Activated naive CD8-positive, alpha-beta T cell treated with anti-CD3 and anti-CD28 coated beads, Interleukin-2, amount 50 U/mL, for 24 hours (primary cell): ENCODE measurements around the gene PMM1.
A peak's percentile ranks its signal among the peaks of the same experiment; 100 is the strongest.
"Not testable (repeated sequence)": the region's sequence is repeated elsewhere in the genome, so short reads cannot be mapped to it uniquely, and the experiment has no call there.

ENCODE experiments used
- ATAC-seq: fragments of 150-1000 bp; cut with Tn5 transposase; one replicate; pipeline ENCODE4 v1.10.0; 2021
- DNase-seq: peaks from one replicate; pipeline ENCODE4 v3.0.0; 2021
- H3K27ac Mint-ChIP-seq: one replicate; pipeline ENCODE4 v1.8.0; 2021; ENCODE audit warnings: mild to moderate bottlenecking, mixed read lengths
- H3K27me3 Mint-ChIP-seq: one replicate; pipeline ENCODE4 v1.8.0; 2021; ENCODE audit warnings: mixed read lengths
- H3K36me3 Mint-ChIP-seq: one replicate; pipeline ENCODE4 v1.8.0; 2021; ENCODE audit warnings: low read depth, mixed read lengths
- H3K4me1 Mint-ChIP-seq: one replicate; pipeline ENCODE4 v1.8.0; 2021; ENCODE audit warnings: mixed read lengths
- H3K4me3 Mint-ChIP-seq: one replicate; pipeline ENCODE4 v1.8.0; 2021; ENCODE audit warnings: mild to moderate bottlenecking, moderate library complexity, mixed read lengths
- H3K9me3 Mint-ChIP-seq: one replicate; pipeline ENCODE4 v1.8.0; 2021; ENCODE audit warnings: mixed read lengths

PMM1 gene

GRCh38 chr22:41589391-41590241, at the start of gene PMM1:
TSS of gene PMM1 (minus strand) at chr22:41589840. CDS start at chr22:41589805, 35 bp downstream.
- Mint-ChIP-seq H3K36me3 (no peaks in the 10 kb centered on the region), H3K9me3 (no peaks in the 10 kb centered on the region), H3K4me1 (peaks cover 9% of the 10 kb centered on the region), H3K4me3 (peak within 1 kb of the TSS; percentile 88), H3K27me3 (no peaks in the 10 kb centered on the region), H3K27ac (peak within 1 kb of the TSS; percentile 72)
- DNase-seq (peak; percentile 100), ATAC-seq (peak; percentile 98)

DNA sequence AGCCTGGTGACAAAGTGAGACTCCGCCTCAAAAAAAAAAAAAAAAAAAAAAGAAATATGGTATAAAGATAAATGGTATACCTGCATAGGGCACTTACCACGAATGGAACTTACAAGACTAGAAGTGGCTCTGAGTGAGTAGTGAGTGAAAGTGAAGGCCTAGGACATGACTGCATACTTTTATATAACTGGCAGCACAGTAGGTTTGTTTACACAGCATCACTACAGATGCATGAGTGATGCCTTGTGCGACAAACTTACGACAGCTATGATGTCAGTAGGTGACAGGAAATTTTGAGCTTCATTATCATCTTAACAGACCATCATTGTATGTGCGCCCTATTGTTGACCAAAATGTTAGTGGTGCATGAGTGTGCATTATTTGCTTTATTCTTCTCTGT, 49.1 kb upstream of the PMM1 start:
- no peak for ATAC-seq
- Mint-ChIP-seq H3K27ac (no peak overlapping the region), H3K27me3 (no peaks in the 10 kb centered on the region), H3K9me3 (no peaks in the 10 kb centered on the region), H3K4me1 (peaks cover 7% of the 10 kb centered on the region), H3K4me3 (no peak overlapping the region), H3K36me3 (peaks cover 71% of the 10 kb centered on the region)
- no peak for DNase-seq

DNA sequence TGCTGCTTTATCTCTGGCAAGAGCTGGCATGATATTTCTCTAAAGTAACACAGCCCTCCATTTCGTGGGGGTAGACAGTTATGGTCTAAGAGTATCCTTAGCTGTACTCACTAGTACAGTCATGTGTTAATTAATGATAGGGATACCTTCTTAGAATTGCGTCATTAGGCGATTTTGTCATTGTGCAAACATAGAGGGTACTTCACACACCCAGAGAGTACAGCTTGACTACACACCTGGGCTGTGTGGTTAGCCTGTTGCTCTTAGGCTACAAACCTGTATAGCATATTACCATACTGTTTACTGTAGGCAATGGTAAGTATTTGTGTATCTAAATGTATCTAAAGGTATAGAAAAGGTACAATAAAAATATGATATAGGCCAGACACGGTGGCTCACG, 48.5 kb upstream of the PMM1 start:
- H3K9me3 Mint-ChIP-seq = no peaks in the 10 kb centered on the region
- no peak for DNase-seq
- H3K27ac Mint-ChIP-seq = no peak overlapping the region
- ATAC-seq = no peak
- no peaks in the 10 kb centered on the region for H3K27me3 Mint-ChIP-seq
- peaks cover 7% of the 10 kb centered on the region for H3K4me1 Mint-ChIP-seq
- H3K36me3 Mint-ChIP-seq = peaks cover 69% of the 10 kb centered on the region
- no peak overlapping the region for H3K4me3 Mint-ChIP-seq

GRCh38 chr22:41637623-41638022, 48.0 kb upstream of the PMM1 start:
- H3K27ac Mint-ChIP-seq, H3K9me3 Mint-ChIP-seq, DNase-seq, ATAC-seq, H3K27me3 Mint-ChIP-seq, H3K4me1 Mint-ChIP-seq, H3K4me3 Mint-ChIP-seq: not testable (repeated sequence)
- H3K36me3 Mint-ChIP-seq = peaks cover 67% of the 10 kb centered on the region

GRCh38 chr22:41636467-41636866, 46.8 kb upstream of the PMM1 start:
- H3K36me3 Mint-ChIP-seq = peaks cover 63% of the 10 kb centered on the region
- no peaks in the 10 kb centered on the region for H3K9me3 Mint-ChIP-seq
- H3K4me1 Mint-ChIP-seq = peaks cover under 1% of the 10 kb centered on the region
- H3K27ac Mint-ChIP-seq = no peak overlapping the region
- no peaks in the 10 kb centered on the region for H3K27me3 Mint-ChIP-seq
- H3K4me3 Mint-ChIP-seq = no peak overlapping the region
- no peak for DNase-seq
- no peak for ATAC-seq

DNA sequence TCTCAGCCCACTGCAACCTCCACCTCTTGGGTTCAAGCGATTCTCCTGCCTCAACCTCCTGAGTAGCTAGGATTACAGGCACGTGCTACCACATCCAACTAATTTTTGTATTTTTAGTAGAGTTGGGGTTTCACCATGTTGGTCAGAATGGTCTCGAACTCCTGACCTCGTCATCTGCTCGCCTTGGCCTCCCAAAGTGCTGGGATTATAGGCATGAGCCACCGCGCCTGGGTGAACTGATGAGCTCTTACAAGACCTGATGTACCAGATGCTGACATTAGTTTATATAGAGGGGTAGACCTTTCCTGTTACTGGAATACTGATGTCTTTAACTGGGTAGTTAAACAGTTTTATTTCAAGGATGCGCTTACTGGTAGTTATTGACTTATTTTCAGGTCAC, 45.0 kb upstream of the PMM1 start:
- not testable (repeated sequence) for H3K4me1 Mint-ChIP-seq, ATAC-seq, H3K27ac Mint-ChIP-seq, H3K27me3 Mint-ChIP-seq, H3K9me3 Mint-ChIP-seq, H3K4me3 Mint-ChIP-seq, DNase-seq
- peaks cover 59% of the 10 kb centered on the region for H3K36me3 Mint-ChIP-seq

DNA sequence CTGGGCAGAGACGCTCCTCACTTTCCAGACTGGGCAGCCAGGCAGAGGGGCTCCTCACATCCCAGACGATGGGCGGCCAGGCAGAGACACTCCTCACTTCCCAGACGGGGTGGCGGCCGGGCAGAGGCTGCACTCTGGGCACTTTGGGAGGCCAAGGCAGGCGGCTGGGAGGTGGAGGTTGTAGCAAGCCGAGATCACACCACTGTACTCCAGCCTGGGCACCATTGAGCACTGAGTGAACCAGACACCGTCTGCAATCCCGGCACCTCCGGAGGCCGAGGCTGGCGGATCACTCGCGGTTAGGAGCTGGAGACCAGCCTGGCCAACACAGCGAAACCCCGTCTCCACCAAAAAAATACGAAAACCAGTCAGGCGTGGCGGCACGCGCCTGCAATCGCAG, 42.0 kb upstream of the PMM1 start:
- not testable (repeated sequence) for H3K27ac Mint-ChIP-seq, H3K27me3 Mint-ChIP-seq, ATAC-seq, H3K9me3 Mint-ChIP-seq, H3K4me1 Mint-ChIP-seq, H3K4me3 Mint-ChIP-seq, DNase-seq
- H3K36me3 Mint-ChIP-seq = peaks cover 67% of the 10 kb centered on the region

- not testable (repeated sequence) for H3K27me3 Mint-ChIP-seq, H3K4me1 Mint-ChIP-seq, H3K9me3 Mint-ChIP-seq, H3K4me3 Mint-ChIP-seq, ATAC-seq, H3K27ac Mint-ChIP-seq, DNase-seq
- H3K36me3 Mint-ChIP-seq = peaks cover 63% of the 10 kb centered on the region
Observed at GRCh38 chr22:41631115-41631514, 41.5 kb upstream of the PMM1 start.

GRCh38 chr22:41625577-41625976, 35.9 kb upstream of the PMM1 start:
- ATAC-seq = no peak
- Mint-ChIP-seq H3K27ac (no peak overlapping the region), H3K36me3 (peaks cover 62% of the 10 kb centered on the region)

DNA sequence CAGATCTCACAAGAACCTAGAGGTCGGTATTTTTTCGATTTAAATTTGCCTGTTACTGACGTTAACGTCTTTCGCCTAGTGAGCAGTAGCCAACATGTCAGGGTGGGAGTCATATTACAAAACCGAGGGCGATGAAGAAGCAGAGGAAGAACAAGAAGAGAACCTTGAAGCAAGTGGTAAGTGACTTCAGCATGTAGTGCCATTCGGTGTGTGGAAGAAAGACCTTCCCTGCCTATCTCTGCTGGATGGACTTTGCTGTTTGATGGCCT, 32.2 kb upstream of the PMM1 start:
- Mint-ChIP-seq H3K27me3 (peaks cover 3% of the 10 kb centered on the region), H3K4me3 (peak overlapping the region; percentile 97), H3K27ac (peak overlapping the region; percentile 99), H3K36me3 (peaks cover 50% of the 10 kb centered on the region), H3K9me3 (no peaks in the 10 kb centered on the region), H3K4me1 (peaks cover 52% of the 10 kb centered on the region)
- DNase-seq (no peak), ATAC-seq (no peak)

More at GRCh38 chr22:41625577-41625976, 35.9 kb upstream of the PMM1 start:
- H3K4me3 Mint-ChIP-seq = no peak overlapping the region
- DNase-seq = no peak
- H3K9me3 Mint-ChIP-seq = no peaks in the 10 kb centered on the region
- peaks cover 29% of the 10 kb centered on the region for H3K4me1 Mint-ChIP-seq
- peaks cover 3% of the 10 kb centered on the region for H3K27me3 Mint-ChIP-seq

DNA sequence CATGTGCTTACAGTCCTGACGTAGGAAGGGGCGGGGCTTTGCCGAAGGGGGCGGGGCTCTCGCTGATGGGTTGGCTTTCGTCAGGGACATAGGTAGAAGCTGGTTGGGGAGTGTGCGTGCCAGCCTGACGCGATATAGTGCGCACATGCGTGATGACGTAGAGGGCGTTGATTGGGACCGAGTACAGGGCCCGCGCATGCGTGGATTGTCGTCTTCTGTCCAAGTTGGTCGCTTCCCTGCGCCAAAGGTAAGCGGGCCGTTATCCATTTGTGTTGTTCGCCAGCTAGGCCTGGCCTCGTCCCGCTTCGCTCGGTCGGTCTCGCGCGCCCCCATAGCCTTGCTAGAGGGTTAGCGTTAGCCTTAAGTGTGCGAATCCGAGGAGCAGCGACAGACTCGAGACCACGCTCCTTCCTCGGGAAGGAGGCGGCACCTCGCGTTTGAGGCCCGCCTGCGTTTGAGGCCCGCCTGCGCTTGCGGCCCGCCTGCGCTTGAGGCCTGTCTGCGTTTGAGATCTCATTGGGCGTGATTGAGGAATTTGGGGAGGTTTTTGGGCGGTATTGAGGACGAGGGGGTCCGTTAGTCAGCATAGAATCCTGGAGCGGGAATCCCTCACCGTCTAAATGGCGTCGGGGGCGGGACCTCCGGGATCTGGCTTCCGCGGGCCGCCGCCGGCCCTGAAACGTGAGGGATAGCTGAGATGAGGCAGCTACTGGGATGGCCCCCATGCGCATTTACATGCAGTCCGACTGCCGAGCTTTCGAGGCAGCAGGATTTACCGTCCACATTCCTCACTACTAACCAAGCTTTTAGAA, 31.7 kb upstream of the PMM1 start, which contains the start of gene XRCC6:
Gene XRCC6 (plus strand): TSS at position 197 of the 812 bp plus-strand sequence. CDS start 710 bp downstream, outside the sequence.
- ATAC-seq (peak; percentile 94), DNase-seq (peak; percentile 100)
- Mint-ChIP-seq H3K36me3 (peaks cover 50% of the 10 kb centered on the region), H3K27me3 (peaks cover 3% of the 10 kb centered on the region), H3K9me3 (no peaks in the 10 kb centered on the region), H3K4me3 (peak within 1 kb of the TSS; percentile 97), H3K4me1 (peaks cover 56% of the 10 kb centered on the region), H3K27ac (peak within 1 kb of the TSS; percentile 99)

DNA sequence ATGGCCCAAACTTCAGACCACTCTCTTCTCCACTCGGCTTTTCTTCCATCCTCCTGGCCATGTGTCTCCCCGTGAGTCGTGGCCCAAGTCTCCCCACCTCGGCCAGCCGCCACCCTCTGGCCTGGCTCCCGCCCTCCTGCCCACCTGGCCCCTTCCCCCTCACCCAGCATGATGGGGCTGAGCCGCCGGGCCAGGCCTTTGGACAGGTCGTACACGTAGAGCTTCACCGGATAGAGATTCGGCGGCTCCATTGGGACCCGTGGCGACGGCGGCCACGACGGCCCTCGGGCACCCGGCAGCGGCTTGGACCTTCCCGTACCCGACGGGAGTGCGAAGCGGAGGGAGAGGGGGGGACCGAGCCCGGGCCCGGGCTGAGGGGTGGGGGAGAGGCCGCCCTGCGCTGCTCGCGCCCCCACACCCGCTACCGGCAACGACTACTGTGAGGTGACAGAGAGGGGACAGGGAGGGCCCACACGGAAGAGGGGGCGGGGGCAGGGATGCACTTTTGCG, 31.0 kb upstream of the PMM1 start, which contains the start of gene DESI1:
Gene DESI1 (minus strand): TSS at position 455 of the 510 bp plus-strand sequence. CDS start 204 bp downstream, at position 251.
- DNase-seq (no peak), ATAC-seq (peak; percentile 84)
- Mint-ChIP-seq H3K4me3 (peak within 1 kb of the TSS; percentile 97), H3K36me3 (peaks cover 50% of the 10 kb centered on the region), H3K4me1 (peaks cover 56% of the 10 kb centered on the region), H3K27ac (peak within 1 kb of the TSS; percentile 99), H3K9me3 (no peaks in the 10 kb centered on the region), H3K27me3 (peaks cover 3% of the 10 kb centered on the region)

DNA sequence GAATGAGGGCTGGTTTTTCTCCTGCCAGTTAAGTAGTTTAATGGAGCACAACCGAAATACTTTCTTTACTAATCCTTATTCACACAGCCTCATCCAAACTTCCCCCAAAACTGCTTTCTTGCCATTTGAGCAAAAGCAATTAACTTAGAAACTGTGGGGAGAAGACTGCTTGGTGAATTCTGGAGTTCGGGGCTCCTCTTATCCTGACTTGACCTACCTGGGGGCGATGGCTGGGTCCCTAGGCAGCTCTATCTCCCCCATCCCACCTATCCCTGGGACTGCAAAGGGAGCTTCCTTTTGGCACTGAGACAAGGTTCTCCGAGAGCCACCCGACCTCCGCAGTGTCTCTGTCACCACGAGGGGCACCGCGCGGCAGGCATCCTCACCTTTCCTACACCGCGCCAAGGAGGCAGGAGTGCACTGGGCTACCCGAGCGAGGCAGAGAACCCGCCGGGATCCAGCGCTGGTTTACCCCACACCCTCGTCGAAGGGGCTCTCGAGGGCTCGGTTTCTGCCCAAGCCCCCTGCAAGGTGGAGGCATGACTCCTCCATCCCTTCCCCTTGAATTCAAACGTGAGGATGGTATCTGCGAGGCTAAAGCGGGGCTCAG, 30.4 kb upstream of the PMM1 start:
- DNase-seq (peak; percentile 56), ATAC-seq (peak; percentile 27)
- Mint-ChIP-seq H3K27ac (peak overlapping the region; percentile 99), H3K27me3 (peaks cover 3% of the 10 kb centered on the region), H3K9me3 (no peaks in the 10 kb centered on the region), H3K36me3 (peaks cover 47% of the 10 kb centered on the region), H3K4me1 (peaks cover 57% of the 10 kb centered on the region), H3K4me3 (peak overlapping the region; percentile 97)

DNA sequence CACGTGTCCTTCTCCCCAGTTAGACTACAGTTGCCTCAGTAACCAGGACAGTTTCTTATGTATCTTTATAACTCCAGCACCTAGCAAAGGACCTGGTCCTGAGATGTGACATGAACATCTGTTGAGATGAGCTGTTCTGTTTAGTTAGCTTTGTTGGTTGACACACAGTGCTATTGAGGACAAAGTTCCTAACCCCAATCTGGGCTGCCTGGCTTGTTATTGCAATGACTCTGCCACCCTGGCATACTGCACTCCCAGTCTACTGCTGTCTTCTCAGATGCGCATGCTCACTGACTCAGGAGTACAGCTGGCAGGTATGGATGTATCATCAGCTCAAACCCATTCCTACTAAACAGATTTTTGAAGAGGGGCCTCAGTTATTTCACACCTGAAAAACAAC, 23.8 kb upstream of the PMM1 start:
- Mint-ChIP-seq H3K4me3 (no peak overlapping the region), H3K36me3 (peaks cover 27% of the 10 kb centered on the region), H3K4me1 (peaks cover 25% of the 10 kb centered on the region), H3K27me3 (no peaks in the 10 kb centered on the region), H3K9me3 (no peaks in the 10 kb centered on the region), H3K27ac (no peak overlapping the region)
- DNase-seq = no peak
- ATAC-seq = no peak
